Hepatocyte (in vitro differentiated cells): Measurements from ENCODE around the gene MTCP1. TPM values are rescaled to one million over a fixed set of nuclear protein-coding genes. Genes with fewer than 3 reads are reported as not detected.

ENCODE experiments used
- DNase-seq: peaks from one replicate; pipeline ENCODE4 v3.0.0-alpha.2; 2016; ENCODE audit warnings: low spot score
- H2AFZ ChIP-seq: fragments of 200-600 bp; sonication (generic); 2 replicates; pipeline ENCODE4 v1.6.0; 2016; ENCODE audit warnings: antibody characterized with exemption, mild to moderate bottlenecking
- H3K27ac ChIP-seq: fragments of 200-600 bp; sonication (generic); 2 replicates; pipeline ENCODE4 v1.5.1; 2016; ENCODE audit warnings: mild to moderate bottlenecking
- H3K27me3 ChIP-seq: fragments of 200-600 bp; sonication (generic); 2 replicates; pipeline ENCODE4 v1.6.1; 2016
- H3K36me3 ChIP-seq: fragments of 200-600 bp; sonication (generic); replicated peaks from 2 replicates; pipeline ENCODE4 v1.5.1; 2016; ENCODE audit warnings: low read depth; ENCODE audit not compliant: insufficient read depth
- H3K4me1 ChIP-seq: fragments of 200-600 bp; sonication (generic); 2 replicates; pipeline ENCODE4 v1.5.1; 2016; ENCODE audit warnings: mild to moderate bottlenecking, moderate library complexity; ENCODE audit not compliant: insufficient read depth
- H3K4me2 ChIP-seq: fragments of 200-600 bp; sonication (generic); 2 replicates; pipeline ENCODE4 v1.6.0; 2016
- H3K4me3 ChIP-seq: fragments of 200-600 bp; sonication (generic); 2 replicates; pipeline ENCODE4 v1.5.1; 2016; ENCODE audit warnings: mild to moderate bottlenecking
- H3K79me2 ChIP-seq: fragments of 200-600 bp; sonication (generic); 2 replicates; pipeline ENCODE4 v1.6.0; 2017; ENCODE audit warnings: mild to moderate bottlenecking
- H3K9me2 ChIP-seq: fragments of 200-600 bp; sonication (generic); replicated peaks from 2 replicates; pipeline ENCODE4 v1.6.0; 2017; ENCODE audit warnings: mild to moderate bottlenecking; ENCODE audit not compliant: insufficient read depth
- H3K9me3 ChIP-seq: fragments of 200-600 bp; sonication (generic); 2 replicates; pipeline ENCODE4 v1.5.1; 2016; ENCODE audit warnings: low read depth, mild to moderate bottlenecking
- H4K20me1 ChIP-seq: fragments of 200-600 bp; sonication (generic); 2 replicates; pipeline ENCODE4 v1.6.0; 2016; ENCODE audit warnings: mild to moderate bottlenecking; ENCODE audit not compliant: insufficient read depth, poor library complexity, severe bottlenecking
- CTCF ChIP-seq: fragments of 200-600 bp; sonication (generic); IDR thresholded peaks from 2 replicates; pipeline ENCODE4 v1.5.1; 2016; ENCODE audit warnings: antibody characterized with exemption, mild to moderate bottlenecking; ENCODE audit not compliant: poor library complexity
- EZH2 ChIP-seq: fragments of 200-600 bp; sonication (generic); IDR thresholded peaks from 2 replicates; pipeline ENCODE4 v1.6.1; 2016; ENCODE audit warnings: antibody characterized with exemption, mild to moderate bottlenecking, borderline replicate concordance
- EZH2phosphoT487 ChIP-seq: fragments of 200-600 bp; sonication (generic); IDR thresholded peaks from one replicate; pipeline ENCODE4 v1.6.1; 2018; ENCODE audit warnings: antibody characterized with exemption, mild to moderate bottlenecking, low read depth, moderate library complexity; ENCODE audit not compliant: unreplicated experiment, severe bottlenecking
- WGBS: methylation state at CpG from one replicate; pipeline ENCODE4 v1.1.6; 2016; ENCODE audit warnings: low lambda C conversion rate; ENCODE audit errors: missing lambda C conversion rate; 5-methylcytosine and 5-hydroxymethylcytosine counted together
- polyA plus RNA-seq: library from polyadenylated mRNA; unstranded; fragments of >200 nt; fragmentation: Nextera tagmentation; extraction: Ambion mirVana; gene quantifications from 2 replicates; pipeline ENCODE4 v1.2.1, GENCODE V29; 2016
- total RNA-seq: library from RNA; depleted of rRNA; stranded (reverse); fragments of >200 nt; gene quantifications from 2 replicates; pipeline ENCODE4 v1.2.3, GENCODE V29; 2014

The MTCP1 gene
- total and polyA plus RNA-seq, 2 experiments from 2014 or later, result 1.7 to 13.2 TPM

- TF ChIP-seq EZH2phosphoT487, result no peak
- TF ChIP-seq EZH2, result no peak
- WGBS, result 74% methylated on average over 1 of the region's 1 CpG
- H3K27ac ChIP-seq, result no peak overlapping the region
Observed at GRCh38 chrX:155056471-155056870, 14.5 kb downstream of the MTCP1 start.

GRCh38 chrX:155055494-155055893, 15.4 kb downstream of the MTCP1 start:
- H3K79me2 ChIP-seq, result no peaks in the 10 kb centered on the region
- H3K9me3 ChIP-seq, result no peaks in the 10 kb centered on the region
- H3K27ac ChIP-seq, result no peak overlapping the region
- H3K4me1 ChIP-seq, result no peaks in the 10 kb centered on the region
- no peaks in the 10 kb centered on the region for H3K36me3 ChIP-seq
- no peak overlapping the region for H3K4me3 ChIP-seq
- no peak overlapping the region for H2AFZ ChIP-seq
- H3K4me2 ChIP-seq, result no peak overlapping the region
- DNase-seq, result no peak
- no peaks in the 10 kb centered on the region for H4K20me1 ChIP-seq
- no peaks in the 10 kb centered on the region for H3K27me3 ChIP-seq
- H3K9me2 ChIP-seq, result no peaks in the 10 kb centered on the region
- TF ChIP-seq CTCF (no peak), EZH2 (no peak), EZH2phosphoT487 (no peak)
- WGBS, result 77% methylated on average over 3 of the region's 3 CpGs

More at GRCh38 chrX:155056471-155056870, 14.5 kb downstream of the MTCP1 start:
- no peaks in the 10 kb centered on the region for H3K79me2 ChIP-seq
- no peaks in the 10 kb centered on the region for H3K27me3 ChIP-seq
- H3K9me2 ChIP-seq, result no peaks in the 10 kb centered on the region
- H3K36me3 ChIP-seq, result no peaks in the 10 kb centered on the region
- no peak overlapping the region for H2AFZ ChIP-seq
- no peaks in the 10 kb centered on the region for H3K9me3 ChIP-seq
- DNase-seq, result no peak
- H3K4me2 ChIP-seq, result no peak overlapping the region
- H3K4me3 ChIP-seq, result no peak overlapping the region
- H4K20me1 ChIP-seq, result no peaks in the 10 kb centered on the region
- H3K4me1 ChIP-seq, result no peaks in the 10 kb centered on the region

- Histone ChIP-seq H3K4me2 (no peak overlapping the region), H2AFZ (no peak overlapping the region), H3K36me3 (no peaks in the 10 kb centered on the region), H3K4me1 (no peaks in the 10 kb centered on the region), H3K27me3 (no peaks in the 10 kb centered on the region), H3K27ac (no peak overlapping the region), H3K79me2 (no peaks in the 10 kb centered on the region), H3K4me3 (no peak overlapping the region), H3K9me3 (no peaks in the 10 kb centered on the region), H3K9me2 (no peaks in the 10 kb centered on the region), H4K20me1 (no peaks in the 10 kb centered on the region)
- DNase-seq, result no peak
- WGBS, result 89% methylated on average over 4 of the region's 4 CpGs
- TF ChIP-seq CTCF, result no peak
- no peak for TF ChIP-seq EZH2
- no peak for TF ChIP-seq EZH2phosphoT487
Observed at GRCh38 chrX:155054255-155054654, 16.7 kb downstream of the MTCP1 start.

- H3K36me3 ChIP-seq, result no peaks in the 10 kb centered on the region
- H3K9me2 ChIP-seq, result no peaks in the 10 kb centered on the region
- no peaks in the 10 kb centered on the region for H4K20me1 ChIP-seq
- H3K27ac ChIP-seq, result no peak overlapping the region
- no peaks in the 10 kb centered on the region for H3K9me3 ChIP-seq
- no peak overlapping the region for H2AFZ ChIP-seq
- no peaks in the 10 kb centered on the region for H3K4me1 ChIP-seq
- no peaks in the 10 kb centered on the region for H3K79me2 ChIP-seq
- DNase-seq, result no peak
- WGBS, result 76% methylated on average over 3 of the region's 3 CpGs
- no peak overlapping the region for H3K4me3 ChIP-seq
- H3K27me3 ChIP-seq, result no peaks in the 10 kb centered on the region
- TF ChIP-seq EZH2phosphoT487 (no peak), CTCF (no peak), EZH2 (no peak)
- H3K4me2 ChIP-seq, result no peak overlapping the region
Observed at GRCh38 chrX:155053656-155054055, 17.3 kb downstream of the MTCP1 start.
